NCI-H446 (cell line): ENCODE results near the gene HAUS3.

Source experiments
- DNase-seq, 2 experiments: peaks; one replicate each; lab custom pipeline; 2025; lab: John Stamatoyannopoulos, UW

HAUS3 gene

DNA sequence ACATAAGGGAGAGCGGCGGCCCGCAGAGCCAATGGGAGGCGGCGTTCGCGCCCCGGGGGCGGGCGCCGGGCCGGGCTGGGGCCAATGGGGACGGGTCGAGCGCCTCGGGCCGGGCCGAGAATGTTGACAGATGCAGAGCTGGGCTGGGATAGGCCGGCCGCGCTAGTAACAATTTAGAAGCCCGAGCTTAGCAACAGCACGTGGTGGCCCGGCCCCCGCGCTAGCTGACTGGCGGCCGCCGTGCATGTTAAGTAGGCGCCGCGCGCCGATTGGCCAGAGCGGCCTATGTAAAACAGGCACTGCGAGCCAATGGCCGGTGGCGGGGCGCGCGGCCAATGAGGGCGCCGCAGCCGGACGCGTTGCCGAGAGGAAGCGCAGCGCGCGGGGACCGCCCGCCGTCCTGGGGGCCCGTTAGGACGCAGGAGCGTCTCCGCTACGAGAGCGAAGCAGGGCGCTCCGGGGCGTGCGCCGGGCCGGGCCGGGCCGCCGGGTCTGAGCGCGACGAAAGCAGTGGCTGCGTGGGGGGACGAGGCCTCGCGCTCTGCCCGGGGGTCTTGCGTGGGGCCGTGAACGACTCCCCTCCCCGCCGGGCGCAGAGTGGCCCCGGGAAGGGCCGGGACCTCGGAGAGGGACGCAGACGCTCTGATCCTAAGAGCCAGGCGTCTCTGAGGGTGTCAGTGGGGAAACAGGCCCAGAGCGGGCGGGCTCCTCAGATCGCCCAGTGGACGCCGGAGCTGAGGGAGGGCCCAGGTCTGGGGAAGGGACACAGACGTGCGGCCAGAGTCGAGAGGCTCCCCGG, 20.4 kb upstream of the HAUS3 start:
- peak; percentile 84 to 98 for DNase-seq

GRCh38 chr4:2261853-2262144, 19.9 kb upstream of the HAUS3 start, which contains the start of gene MXD4:
Gene MXD4, minus strand, starts transcription at chr4:2262109. Its CDS starts 129 bp downstream, at chr4:2261980.
- DNase-seq, result no peak

- DNase-seq, result peak in 1 of 2 experiments; percentile 31
Observed at GRCh38 chr4:2261110-2261852, 19.4 kb upstream of the HAUS3 start.

DNA sequence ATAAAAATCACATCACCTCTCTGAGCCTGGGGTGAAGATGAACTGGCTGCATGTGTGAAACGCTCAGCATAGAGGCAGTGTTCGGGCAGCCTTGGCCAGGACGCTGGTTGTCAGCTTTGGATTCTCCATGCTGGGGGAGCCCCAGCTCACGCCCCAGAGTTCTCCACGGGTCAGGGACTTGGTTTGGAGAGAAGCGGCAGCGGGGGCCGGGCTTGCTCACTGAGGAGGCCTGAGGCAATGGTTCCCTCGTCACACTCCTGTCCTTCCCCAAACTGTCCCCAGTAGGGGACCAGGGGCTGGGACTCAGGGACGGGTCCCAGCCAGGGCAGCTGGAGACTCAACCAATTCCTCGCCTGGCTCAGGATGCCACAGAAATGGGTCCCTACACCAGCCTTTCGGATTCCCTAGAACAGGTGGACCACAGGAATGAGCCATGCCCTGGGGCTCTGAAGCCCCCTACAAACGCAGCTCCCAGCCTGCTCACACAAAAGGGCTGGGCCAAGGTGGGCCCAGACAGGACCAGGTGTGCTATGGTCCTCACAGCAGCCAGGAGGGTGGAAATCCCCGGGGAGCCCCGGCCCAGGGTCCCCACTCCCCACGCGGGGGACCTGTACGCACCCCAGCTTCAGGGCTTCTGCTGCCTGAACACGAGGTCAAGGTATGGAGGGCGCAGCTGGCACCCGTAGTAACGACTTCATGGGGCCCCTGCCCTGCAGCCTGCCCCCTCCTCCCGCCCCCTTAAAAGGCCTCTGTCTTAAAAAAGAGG, 18.6 kb upstream of the HAUS3 start:
- DNase-seq, result no peak

GRCh38 chr4:2259541-2260343, 17.8 kb upstream of the HAUS3 start:
- DNase-seq, result no peak

DNA sequence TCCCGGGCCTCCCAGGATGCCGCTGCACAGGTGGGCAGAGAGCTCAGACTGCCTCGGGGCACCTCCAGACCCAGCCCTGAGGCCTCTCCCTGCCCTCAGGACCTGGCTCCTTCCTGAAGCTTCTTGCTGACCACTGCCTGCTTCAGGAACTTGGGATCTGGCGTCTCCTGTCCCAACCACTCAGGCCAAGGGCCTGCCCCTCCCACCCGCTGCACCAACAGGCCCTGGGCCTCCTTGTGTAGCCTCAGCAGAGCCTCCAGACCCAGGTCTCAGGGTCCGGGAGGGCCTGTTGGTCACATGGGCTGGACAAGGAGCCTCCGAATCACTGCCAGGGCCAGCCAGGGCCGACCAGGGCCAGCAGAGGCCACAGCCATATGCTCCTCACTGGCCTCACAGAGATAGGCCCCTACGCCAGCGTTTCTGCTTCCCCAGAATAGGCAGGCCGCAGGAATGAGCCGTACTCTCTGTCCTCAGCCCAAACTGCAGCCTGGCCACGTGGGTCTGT, 17.2 kb upstream of the HAUS3 start:
- no peak for DNase-seq

- no peak for DNase-seq
Observed at GRCh38 chr4:2258091-2259035, 16.4 kb upstream of the HAUS3 start.

GRCh38 chr4:2257361-2258081, 15.6 kb upstream of the HAUS3 start:
- DNase-seq, result no peak

- no peak for DNase-seq
Observed at GRCh38 chr4:2256781-2257191, 14.9 kb upstream of the HAUS3 start.

- DNase-seq, result no peak
Observed at GRCh38 chr4:2256156-2256731, 14.3 kb upstream of the HAUS3 start.

DNA sequence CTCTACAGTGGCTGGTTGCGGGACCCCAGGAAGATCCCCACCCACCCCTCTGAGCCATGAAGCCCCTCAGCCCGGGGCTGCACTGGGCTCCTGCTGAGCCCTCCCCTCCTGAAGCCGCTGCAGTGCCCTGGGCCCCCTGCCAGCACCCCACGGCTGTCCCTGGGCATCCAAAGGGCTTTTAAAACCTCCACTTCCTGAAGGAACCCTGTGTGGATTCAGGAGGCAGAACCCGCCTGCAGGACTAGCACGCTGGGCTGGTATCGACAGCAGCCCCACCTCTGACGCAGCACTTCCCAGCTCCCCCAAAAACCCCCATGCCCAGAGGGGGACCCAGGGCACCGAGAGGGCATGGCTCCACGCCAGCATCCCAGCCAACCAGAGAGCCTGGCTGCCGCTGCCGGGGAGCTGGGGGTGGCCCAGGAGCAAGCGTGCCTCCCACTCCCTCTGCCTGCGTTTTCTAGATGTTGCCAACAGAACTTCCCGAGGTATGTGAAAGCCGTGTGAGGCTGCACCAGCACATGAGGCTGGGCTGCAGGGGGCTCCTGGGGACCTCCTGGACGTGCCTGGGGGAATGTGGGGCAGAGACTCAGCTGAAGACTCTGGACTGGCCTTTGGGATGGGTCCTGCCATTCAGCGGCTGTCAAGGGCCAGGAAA, 13.7 kb upstream of the HAUS3 start:
- DNase-seq, result no peak

- DNase-seq, result no peak
Observed at GRCh38 chr4:2254665-2255500, 13.0 kb upstream of the HAUS3 start.

- no peak for DNase-seq
Observed at GRCh38 chr4:2253160-2254084, 11.5 kb upstream of the HAUS3 start.

DNA sequence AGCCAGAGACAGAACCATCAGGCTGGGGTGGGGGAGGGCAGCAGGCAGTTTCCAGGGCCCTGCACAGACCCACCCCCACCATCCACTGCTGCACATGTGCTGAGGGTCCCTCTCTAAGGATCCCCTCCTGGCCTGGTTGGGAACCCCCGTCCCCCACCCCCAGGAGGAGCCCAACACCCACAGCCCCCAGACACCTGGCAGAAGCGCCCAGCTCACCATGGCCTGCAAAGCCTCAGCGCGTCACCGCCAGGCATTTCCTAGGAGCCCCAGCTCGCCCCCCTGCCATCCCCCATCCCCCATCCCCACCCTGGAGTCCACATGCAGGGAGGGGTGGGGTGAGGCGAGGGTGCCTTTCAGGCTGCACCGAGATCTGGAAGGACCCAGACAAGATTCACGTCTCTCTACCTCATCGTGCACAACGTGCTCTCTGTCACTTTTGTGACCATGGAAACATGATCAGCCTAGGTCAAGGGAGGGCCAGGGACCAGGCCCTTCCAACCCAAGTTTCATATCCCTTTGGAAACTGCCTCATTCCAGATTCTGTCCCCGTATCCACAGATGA, 10.7 kb upstream of the HAUS3 start:
- DNase-seq, result no peak

DNA sequence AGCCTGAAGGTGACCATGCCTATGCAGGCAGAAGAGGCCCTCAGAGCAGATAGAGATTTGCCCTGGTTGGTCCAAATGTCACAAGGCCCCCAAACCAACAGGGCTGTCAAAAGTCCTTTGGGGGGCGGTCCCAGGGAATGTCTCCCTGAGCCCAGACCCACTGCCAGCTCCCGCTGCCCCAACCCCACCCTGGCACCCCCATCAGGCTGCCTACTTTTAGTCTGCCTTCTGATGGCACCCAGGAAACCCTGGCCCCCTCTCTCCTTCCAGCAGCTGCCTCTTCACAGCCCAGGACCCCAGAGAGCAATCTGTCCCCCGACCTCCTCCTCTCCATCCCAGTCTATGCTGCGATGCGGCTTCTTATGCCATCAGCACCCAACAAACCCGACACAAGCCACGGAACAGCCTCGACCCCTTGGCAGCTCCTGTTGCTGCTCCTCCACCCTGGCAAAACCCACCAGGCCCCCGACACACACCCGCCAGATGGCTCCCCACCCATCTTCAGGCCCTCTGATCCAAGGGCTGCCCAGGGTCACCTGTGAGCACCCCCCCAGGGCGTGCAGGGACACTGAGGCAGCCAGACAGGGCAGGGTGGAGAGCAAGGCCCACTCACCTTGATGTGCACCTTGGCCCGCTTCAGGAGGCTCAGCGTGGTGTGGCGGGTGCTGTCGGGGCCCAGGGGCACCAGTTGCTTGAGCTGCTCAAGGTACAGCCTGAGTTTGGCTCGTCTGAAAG, 10.0 kb upstream of the HAUS3 start:
- no peak for DNase-seq
